Stimulated activated CD4-positive, alpha-beta T cell treated with anti-CD3 and anti-CD28 coated beads, Interleukin-4, amount 100 ng/mL, for 4 hours (primary cell): ENCODE results near the gene SOX13.

ENCODE experiments used
- DNase-seq, 2 experiments: peaks; one replicate each; pipeline ENCODE4 v3.0.0-alpha.2; 2020

SOX13 gene

GRCh38 chr1:204132718-204133117 lies 59.8 kb downstream of the SOX13 start:
- no peak for DNase-seq

- no peak for DNase-seq
These were observed 61.2 kb downstream of the SOX13 start for GRCh38 chr1:204134103-204134502.

GRCh38 chr1:204136814-204137213 lies 63.9 kb downstream of the SOX13 start:
- DNase-seq, result no peak

- no peak for DNase-seq
These were observed 66.2 kb downstream of the SOX13 start for GRCh38 chr1:204139088-204139487.

- DNase-seq, result no peak
These were observed 67.0 kb downstream of the SOX13 start for GRCh38 chr1:204139952-204140351.

- DNase-seq, result no peak
These were observed 68.2 kb downstream of the SOX13 start for GRCh38 chr1:204141131-204141530.

- no peak for DNase-seq
These were observed 69.4 kb downstream of the SOX13 start for GRCh38 chr1:204142032-204142974.

GRCh38 chr1:204143276-204144041 lies 70.5 kb downstream of the SOX13 start:
- DNase-seq, result no peak

GRCh38 chr1:204145033-204145504 lies 72.2 kb downstream of the SOX13 start:
- no peak for DNase-seq

GRCh38 chr1:204146309-204146708 lies 73.4 kb downstream of the SOX13 start:
- no peak for DNase-seq

GRCh38 chr1:204146965-204147364 lies 74.0 kb downstream of the SOX13 start:
- DNase-seq, result no peak

- no peak for DNase-seq
These were observed 74.8 kb downstream of the SOX13 start for GRCh38 chr1:204147406-204148383.

- DNase-seq, result no peak
These were observed 76.2 kb downstream of the SOX13 start for GRCh38 chr1:204149107-204149506.

- DNase-seq, result no peak
These were observed 77.0 kb downstream of the SOX13 start for GRCh38 chr1:204149635-204150565.

- no peak for DNase-seq
These were observed 78.0 kb downstream of the SOX13 start for GRCh38 chr1:204150702-204151551.

GRCh38 chr1:204151552-204152309 lies 78.8 kb downstream of the SOX13 start, which contains the start of gene ETNK2:
ETNK2 (minus strand) TSS chr1:204152044; CDS start chr1:204151852, 192 bp downstream.
- peak; percentile 50 to 54 for DNase-seq

GRCh38 chr1:204152310-204153044 lies 79.6 kb downstream of the SOX13 start:
- no peak for DNase-seq

GRCh38 chr1:204153667-204154066 lies 80.8 kb downstream of the SOX13 start:
- no peak for DNase-seq
